Anterior cingulate cortex (tissue), 58 donors: Measurements from ENCODE around the gene TUBB2B.

Source experiments
- DNase-seq, 58 donors: peaks; one replicate each; lab custom pipeline; 2025; lab: John Stamatoyannopoulos, UW

The TUBB2B gene

DNA sequence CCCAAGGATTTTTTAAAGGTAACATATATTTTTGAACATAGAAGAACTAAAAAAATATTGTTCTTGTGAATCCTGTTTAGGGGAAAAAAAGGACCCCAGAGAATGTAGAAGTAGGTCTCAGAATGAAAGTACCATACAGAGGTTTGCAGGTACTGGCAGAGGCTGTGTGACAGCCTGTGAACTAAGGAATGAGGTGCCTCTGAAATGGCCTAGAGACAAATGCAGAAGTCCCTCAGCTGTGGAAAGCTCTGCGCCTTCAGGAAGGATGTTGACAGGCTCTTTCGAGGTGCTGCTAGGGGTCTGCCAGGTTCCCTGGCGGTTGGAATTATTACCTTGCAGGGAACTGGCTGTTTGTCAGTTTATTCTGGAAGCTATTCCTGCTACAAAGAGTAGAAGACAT, 8.6 kb upstream of the TUBB2B start:
- no peak for DNase-seq

DNA sequence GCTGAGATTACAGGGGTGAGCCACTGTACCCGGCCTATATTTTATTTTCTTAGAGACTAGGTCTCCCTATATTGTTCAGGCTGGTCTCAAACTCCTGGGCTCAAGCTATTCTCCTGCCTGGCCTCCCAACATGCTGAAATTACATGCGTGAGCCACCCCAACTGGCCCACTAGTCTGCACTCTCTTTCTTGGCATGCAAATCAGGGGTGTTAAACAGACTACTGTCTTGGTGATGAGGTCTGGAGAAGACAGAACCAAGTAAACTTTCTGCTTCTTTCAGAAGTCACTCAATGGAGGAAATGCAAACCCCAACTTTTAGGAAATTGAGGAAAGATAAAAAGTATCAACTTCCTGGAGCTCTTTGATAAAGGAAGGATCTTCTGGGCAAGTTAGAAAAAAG, 8.0 kb upstream of the TUBB2B start:
- DNase-seq, result no peak

DNA sequence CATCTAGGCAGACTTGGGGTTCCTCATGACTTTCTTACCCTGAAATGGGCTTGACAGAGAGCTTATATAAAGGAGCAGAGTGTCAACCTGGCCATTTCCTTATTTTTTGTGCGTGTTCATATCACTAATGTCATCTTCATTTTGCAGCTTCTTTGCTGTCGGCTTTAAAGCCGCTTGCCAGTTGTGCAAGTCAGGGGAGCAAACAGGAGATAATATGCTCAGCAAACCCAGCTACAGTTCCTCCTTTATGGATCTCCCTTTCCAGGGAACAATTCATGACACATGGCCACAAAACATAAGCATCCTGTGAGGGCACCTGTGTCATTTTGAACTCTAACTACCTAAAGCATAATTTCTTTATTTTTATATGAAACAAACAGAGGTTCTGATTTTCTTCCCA, 6.5 kb upstream of the TUBB2B start:
- no peak for DNase-seq

DNA sequence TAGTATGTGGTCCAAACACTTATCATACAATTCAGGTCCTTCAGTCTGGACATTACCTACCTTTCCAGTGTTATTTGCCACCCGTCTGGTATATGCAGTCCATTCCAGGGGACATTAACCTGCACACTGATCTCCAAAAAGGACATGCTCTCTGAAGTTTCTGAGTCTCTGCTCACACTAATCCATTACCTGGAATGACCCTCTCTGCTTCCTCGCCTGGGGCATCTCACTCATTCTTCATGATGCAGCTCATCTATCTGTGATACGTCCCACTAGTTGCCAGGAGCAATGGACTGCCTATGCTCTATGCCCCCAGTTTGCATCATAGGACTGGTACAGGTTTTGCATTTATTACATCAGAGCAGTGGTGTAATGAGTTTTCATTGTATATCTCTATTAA, 5.9 kb upstream of the TUBB2B start:
- no peak for DNase-seq

DNA sequence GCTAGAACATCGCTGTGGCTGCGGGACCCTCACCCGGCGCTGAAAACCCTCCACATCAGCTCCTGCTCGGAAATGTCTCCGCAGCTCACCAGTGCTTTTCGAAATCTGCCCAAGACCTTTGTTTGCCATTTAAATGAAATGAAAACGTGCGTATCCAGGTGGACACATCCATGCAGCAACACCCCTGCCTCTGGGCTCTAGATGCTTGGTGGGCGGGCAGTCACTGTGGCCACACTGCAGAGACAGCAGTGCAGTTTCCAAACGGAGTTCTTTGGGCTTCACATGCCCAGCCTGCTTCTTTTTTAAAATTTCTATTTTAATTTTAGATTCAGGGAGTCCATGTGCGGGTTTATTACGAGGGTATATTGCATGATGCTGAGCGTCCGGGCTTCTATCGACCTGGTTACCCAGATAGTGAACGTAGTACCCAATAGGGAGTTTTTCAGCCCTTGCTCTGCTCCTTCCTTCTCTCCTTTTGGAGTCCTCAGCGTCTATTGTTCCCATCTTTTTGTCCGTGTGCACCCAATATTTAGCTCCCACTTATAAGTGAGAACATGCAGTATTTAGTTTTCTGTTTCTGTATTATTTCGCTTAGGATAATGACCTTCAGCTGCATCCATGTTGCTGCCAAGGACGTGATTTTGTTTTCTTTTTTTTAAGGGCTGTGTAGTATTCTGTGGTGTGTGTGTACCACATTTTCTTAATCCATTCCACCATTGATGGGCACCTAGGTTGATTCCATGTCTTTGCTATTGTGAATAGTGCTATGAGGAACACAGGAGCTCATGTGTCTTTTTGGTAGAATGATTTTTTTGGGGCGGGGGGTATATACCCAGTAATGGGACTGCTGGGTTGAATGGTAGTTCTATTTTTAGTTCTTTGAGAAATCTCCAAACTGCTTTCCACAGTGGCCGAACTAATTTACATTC, 4.8 kb upstream of the TUBB2B start:
- DNase-seq, result peak in 11 of 58 donors; percentile 34 to 74 (median 52)

DNA sequence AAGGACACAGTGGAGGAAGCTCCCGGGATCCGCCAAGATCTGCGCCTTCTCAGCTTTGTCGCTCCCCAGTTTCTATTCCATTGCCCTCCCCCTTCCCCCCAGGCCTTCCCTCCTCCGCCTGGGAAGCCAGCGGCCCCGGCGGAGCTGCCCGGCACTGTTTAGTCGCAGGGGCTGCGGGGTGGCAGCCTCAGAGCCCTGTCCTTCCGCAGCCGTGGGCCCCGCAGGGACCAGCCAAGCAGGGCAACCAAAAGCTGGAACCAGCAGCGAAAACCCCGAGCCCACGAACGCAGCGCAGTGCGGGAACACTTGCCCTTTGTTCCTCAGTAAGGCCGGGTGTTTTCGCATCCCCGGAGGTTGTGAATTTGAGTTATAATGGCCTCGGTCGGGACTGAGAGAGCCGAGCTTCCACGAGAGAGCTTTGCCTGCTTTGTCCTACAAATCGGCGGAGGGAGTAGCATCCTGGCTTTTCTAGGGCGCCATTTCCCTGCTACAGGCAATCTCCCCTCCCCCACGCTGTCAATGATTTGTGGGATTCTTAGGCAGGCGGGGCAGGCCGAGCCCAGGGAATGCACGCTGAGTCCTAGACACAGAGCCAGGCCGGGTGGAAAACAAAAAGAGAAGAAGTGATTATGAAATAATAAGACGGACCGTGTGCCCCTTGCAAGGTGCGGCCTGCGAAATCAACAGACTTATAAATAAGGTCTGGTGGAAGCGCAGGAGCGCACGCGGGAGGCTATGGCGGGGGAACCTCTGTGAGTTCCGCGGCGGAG, 4.0 kb upstream of the TUBB2B start:
- peak in 56 of 58 donors; percentile 27 to 88 (median 75) for DNase-seq

DNA sequence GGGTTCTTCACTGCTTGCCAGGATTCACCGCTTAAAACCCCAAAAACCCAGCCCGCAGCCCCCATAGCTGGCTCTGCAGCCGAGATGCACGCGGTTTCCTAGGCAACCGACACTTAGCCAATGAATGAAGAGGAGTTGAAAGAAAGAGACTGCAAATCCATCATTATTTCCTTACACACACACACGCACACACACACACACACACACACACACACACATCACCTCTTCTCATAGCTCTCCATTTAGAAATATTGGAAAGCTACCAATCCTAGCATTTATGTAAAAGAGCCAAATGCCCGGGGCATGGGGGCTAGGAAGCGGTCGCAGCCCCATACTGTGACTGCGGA, 3.4 kb upstream of the TUBB2B start:
- DNase-seq, result peak in 49 of 58 donors; percentile 29 to 90 (median 68)

DNA sequence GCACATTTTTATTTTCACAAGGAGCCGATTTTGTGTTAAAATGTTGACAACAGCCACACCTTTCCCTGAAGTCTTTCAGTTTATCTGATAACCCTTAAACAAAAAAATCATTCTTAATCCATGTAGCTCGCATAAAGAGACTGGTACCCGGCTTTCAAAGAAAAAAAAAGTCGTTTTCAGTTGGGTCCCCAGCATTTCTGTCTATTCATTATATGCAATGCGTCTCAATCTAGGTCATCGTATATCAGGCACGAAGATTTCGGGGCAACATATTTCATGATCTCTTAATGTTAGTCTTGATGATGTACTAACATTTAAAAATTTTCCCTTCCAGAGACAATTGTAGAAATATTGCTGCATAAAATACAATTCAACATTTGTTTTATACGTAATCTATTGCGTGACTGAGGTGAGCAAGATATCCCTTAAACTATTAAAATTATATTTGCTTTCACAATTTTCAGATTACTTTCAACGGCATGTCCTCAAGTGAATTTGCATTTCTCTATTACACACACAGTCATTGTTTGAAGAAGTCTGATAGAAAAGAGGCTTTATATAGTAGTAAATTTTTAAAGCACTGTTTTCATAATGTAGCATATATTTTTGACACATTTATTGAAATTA, 2.9 kb upstream of the TUBB2B start:
- DNase-seq, result no peak

GRCh38 chr6:3229566-3230178, 2.2 kb upstream of the TUBB2B start:
- DNase-seq, result peak in 34 of 58 donors; percentile 23 to 62 (median 46)

GRCh38 chr6:3228771-3229565, 1.5 kb upstream of the TUBB2B start:
- peak in 20 of 58 donors; percentile 23 to 64 (median 38) for DNase-seq

DNA sequence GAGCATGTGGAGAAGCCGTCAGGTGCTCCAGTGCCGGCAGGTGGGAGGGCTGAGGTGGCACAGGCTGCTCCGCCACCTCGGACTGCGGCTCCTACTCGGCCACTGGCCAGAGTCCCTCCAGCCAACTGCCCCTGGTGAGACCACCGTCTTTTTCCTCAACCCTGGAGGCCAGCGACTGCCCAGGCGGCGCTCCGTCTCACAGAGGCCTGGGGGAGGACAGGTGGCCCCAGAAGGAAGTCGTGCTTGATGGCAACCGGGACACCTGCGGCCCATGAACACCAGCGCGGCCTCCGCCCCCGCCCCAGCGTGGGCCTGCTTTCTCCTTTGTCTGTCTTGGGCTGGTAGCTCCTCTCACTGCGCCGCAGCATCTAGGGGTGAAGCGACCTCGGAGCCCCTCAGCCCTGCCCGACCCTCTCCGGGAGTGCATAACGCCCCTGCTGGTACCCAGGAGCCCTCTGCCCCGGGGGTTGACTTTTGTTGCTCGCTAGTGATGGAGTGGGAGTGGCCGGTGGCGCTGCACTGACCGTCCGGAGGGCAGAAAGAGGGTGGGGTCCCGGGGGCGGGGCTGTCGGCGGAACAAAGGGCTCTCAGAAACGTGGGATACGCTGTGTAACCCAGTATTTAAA, 706 bp upstream of the TUBB2B start:
- peak in 21 of 58 donors; percentile 28 to 72 (median 53) for DNase-seq

DNA sequence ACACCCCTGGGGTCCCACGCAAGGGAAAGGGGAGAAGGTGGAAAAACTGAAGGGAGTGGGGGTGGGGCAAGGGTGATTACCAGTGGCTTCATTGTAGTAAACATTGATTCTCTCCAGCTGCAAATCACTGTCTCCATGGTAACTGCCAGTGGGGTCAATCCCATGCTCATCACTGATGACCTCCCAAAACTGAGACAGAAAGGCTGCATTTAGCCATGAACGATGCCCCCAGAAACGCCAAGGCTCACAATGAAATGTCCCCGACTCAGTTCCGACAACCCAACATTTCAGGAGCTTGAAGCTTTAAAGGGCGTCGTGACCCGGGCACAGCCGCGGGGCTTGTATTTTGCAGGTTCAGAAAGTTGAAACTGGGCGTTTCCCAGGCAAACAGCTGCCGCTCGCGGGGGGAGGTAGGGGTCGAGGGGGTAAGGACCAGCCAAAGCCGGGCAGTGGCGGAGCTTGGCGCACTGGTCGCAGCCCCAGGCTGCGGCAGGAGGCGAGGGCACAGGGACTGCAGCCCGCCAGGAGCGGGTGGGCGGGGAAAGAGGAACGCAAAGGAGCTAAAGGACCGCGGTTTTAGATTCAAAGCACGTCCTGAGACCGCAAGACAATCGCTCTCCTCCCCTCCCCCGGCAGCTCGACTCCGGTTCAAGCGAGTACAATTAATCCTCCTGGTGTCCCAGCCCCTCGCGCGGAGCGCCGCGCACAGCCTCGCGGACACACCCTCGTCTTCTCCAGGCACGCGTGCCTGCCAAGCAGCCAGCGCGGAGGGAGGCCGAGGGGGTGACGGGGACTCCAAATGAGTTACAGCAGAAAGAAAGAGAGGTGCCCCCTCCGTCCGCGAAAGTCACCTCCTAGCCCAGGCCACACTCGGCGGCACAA, 731 bp downstream of the TUBB2B start:
- peak in 33 of 58 donors; percentile 26 to 68 (median 42) for DNase-seq

GRCh38 chr6:3226042-3226441, 1.4 kb downstream of the TUBB2B start:
- no peak for DNase-seq

DNA sequence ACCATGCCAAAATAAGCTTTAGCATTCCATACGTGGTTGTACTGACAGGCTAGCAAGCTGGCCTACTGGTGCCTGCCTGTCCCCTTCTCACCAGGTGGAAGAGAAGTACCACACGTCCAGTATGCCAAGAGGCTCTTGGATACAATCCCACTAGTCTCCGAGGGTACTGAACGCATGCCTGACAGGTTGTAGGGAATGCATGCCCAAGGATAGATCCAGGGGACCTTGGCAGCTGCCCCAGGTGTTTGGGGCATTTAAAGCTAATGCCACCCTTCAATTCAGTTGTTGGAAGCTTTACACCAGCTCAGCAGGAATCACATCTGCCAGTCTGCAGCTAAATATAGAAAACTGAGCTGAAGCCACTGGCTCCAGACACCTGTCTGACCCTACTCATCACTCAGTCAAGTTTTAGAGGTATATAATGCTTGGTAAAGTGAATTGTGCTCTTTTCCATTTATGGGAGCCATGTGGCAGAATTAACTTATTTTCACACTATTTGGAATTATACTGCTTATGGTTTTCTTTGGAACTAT, 4.9 kb downstream of the TUBB2B start:
- no peak for DNase-seq

- no peak for DNase-seq
These were observed 5.9 kb downstream of the TUBB2B start for GRCh38 chr6:3221578-3221977.

DNA sequence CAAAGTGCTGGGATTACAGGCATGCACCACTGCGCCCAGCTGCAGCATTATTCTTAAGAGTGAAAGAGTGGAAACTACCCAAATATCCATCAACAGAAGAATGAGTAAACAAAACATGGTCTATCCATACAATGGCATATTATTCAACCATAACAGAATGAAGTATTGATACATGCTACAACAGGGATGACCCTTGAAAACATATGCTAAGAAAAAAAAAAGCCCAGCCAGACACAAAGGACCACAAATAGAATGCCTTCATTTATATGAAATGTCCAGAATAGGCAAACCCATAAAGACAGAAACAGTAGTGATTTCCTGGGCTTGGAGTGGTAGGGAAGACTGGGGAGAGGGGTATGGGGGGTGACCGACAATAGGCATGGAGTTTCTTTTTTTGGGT, 7.1 kb downstream of the TUBB2B start:
- no peak for DNase-seq

- DNase-seq, result no peak
These were observed 9.2 kb downstream of the TUBB2B start for GRCh38 chr6:3218266-3218665.

GRCh38 chr6:3217286-3217685, 10.2 kb downstream of the TUBB2B start:
- no peak for DNase-seq
